ENCODE results near the gene MGAT5. TPM values are rescaled to one million over a fixed set of nuclear protein-coding genes. Genes with fewer than 3 reads are reported as not detected.

Gene MGAT5
- total RNA-seq, 2 donors from 2014 or later, result 61.7 to 63.2 TPM

DNA sequence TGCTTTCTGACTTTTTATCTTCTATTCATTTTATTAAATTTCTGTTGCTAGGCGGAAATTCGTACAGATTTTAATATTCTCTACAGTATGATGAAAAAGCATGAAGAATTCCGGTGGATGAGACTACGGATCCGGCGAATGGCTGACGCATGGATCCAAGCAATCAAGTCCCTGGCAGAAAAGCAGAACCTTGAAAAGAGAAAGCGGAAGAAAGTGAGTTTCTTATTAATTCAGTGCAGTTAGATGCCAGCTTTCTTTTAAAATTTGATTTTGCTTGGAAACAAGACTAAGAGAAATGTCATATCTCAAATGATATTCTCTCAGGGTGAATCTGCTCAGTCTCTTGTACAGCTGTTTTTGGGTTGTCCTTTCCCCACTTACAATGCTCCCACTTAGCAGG, 84.3 kb downstream of the MGAT5 start:
- no peak for DNase-seq
- no peaks in the 10 kb centered on the region for H3K27me3 ChIP-seq
- TF ChIP-seq, protein P1, sequence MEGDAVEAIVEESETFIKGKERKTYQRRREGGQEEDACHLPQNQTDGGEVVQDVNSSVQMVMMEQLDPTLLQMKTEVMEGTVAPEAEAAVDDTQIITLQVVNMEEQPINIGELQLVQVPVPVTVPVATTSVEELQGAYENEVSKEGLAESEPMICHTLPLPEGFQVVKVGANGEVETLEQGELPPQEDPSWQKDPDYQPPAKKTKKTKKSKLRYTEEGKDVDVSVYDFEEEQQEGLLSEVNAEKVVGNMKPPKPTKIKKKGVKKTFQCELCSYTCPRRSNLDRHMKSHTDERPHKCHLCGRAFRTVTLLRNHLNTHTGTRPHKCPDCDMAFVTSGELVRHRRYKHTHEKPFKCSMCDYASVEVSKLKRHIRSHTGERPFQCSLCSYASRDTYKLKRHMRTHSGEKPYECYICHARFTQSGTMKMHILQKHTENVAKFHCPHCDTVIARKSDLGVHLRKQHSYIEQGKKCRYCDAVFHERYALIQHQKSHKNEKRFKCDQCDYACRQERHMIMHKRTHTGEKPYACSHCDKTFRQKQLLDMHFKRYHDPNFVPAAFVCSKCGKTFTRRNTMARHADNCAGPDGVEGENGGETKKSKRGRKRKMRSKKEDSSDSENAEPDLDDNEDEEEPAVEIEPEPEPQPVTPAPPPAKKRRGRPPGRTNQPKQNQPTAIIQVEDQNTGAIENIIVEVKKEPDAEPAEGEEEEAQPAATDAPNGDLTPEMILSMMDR (IDR thresholded peaks at IDR 0.05), result no peak
- H3K9me3 ChIP-seq, result no peaks in the 10 kb centered on the region
- H3K4me1 ChIP-seq, result no peaks in the 10 kb centered on the region
- H3K4me3 ChIP-seq, result no peak overlapping the region
- H3K27ac ChIP-seq, result no peak overlapping the region
- H3K9ac ChIP-seq (ENCODE audit: low read depth in 2 of 2, low read length in 2 of 2), result no peak overlapping the region
- no peaks in the 10 kb centered on the region for H3K36me3 ChIP-seq
- intact Hi-C loops (cut with DNase I), result no loop called here

DNA sequence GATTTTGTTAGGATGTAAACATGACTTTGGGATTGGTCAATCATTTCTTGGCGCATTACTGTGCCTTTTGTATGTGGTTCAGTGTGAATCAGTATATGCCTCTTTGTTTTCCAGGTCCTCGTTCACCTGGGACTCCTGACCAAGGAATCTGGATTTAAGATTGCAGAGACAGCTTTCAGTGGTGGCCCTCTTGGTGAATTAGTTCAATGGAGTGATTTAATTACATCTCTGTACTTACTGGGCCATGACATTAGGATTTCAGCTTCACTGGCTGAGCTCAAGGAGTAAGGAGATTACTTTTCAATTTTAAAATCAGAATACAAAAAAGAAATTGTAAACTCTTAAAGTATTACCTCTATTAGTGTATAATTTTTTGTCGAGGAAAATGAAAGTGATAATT, 87.6 kb downstream of the MGAT5 start:
- Histone ChIP-seq H3K4me3 (no peak overlapping the region), H3K27me3 (no peaks in the 10 kb centered on the region), H3K9me3 (no peaks in the 10 kb centered on the region), H3K4me1 (no peaks in the 10 kb centered on the region), H3K27ac (no peak overlapping the region), H3K9ac (ENCODE audit: low read depth in 2 of 2, low read length in 2 of 2) (no peak overlapping the region), H3K36me3 (no peaks in the 10 kb centered on the region)
- intact Hi-C loops (cut with DNase I), result no loop called here
- no peak for DNase-seq
- TF ChIP-seq, protein P1 (IDR thresholded peaks at IDR 0.05), result no peak

DNA sequence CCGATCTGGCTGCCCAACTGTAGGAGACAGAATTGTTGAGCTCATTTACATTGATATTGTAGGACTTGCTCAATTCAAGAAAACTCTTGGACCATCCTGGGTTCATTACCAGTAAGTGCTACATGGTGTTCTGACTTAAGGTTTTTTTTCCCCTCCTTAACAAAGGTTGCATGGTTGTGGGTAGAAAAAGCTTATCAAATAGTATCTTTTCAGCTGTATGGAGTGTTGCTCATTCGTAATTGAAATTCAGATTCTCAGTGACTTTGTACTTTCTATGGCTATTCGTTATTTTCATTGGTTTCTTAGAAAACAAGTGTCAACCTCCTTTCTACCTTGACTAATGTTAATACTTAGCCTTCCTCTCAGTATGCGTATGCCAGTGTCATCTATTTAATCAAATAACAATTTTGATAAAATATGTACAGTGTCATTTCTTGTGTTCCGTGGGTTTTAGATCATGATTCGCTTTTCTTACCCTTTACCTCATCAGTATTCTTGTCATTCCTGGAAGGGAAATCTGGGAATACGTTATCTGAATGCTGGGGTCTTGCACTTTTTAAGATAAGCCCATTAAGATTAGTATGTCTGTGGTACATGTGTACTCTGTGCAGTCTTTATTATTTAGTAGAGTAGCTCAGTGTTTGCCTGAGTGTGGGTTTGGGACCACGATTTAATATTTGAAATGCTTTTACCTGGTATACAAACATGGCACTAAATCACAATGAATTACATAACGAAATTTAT, 91.3 kb downstream of the MGAT5 start:
- H3K4me1 ChIP-seq, result no peaks in the 10 kb centered on the region
- intact Hi-C loops (cut with DNase I), result no loop called here
- no peaks in the 10 kb centered on the region for H3K27me3 ChIP-seq
- no peak overlapping the region for H3K9ac ChIP-seq (ENCODE audit: low read depth in 2 of 2, low read length in 2 of 2)
- TF ChIP-seq, protein P1 (IDR thresholded peaks at IDR 0.05), result no peak
- DNase-seq, result no peak
- H3K27ac ChIP-seq, result no peak overlapping the region
- H3K9me3 ChIP-seq, result no peaks in the 10 kb centered on the region
- H3K36me3 ChIP-seq, result no peaks in the 10 kb centered on the region
- H3K4me3 ChIP-seq, result no peak overlapping the region

DNA sequence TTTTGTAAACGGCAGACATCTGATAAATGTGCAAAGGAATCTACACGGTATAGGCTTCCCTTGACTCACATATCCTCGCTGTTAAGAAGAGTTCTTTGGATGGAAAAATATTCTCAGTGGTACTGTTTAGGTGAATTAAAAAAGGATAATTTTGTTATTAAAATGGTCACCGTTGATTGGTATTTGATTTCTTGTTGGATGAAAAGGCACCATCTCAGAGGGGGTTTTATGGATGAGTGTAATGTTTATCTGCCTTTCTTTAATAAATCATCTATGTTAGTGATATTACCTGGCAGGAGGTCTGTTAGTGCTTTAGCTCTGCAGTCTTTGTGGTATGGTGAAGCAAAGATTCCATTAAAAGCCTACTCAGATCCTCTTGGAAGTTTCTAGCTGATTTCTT, 92.3 kb downstream of the MGAT5 start:
- Histone ChIP-seq H3K36me3 (no peaks in the 10 kb centered on the region), H3K4me3 (no peak overlapping the region), H3K4me1 (no peaks in the 10 kb centered on the region), H3K27me3 (no peaks in the 10 kb centered on the region), H3K27ac (no peak overlapping the region), H3K9me3 (no peaks in the 10 kb centered on the region), H3K9ac (ENCODE audit: low read depth in 2 of 2, low read length in 2 of 2) (no peak overlapping the region)
- intact Hi-C loops (cut with DNase I), result no loop called here
- TF ChIP-seq, protein P1 (IDR thresholded peaks at IDR 0.05), result no peak
- no peak for DNase-seq

DNA sequence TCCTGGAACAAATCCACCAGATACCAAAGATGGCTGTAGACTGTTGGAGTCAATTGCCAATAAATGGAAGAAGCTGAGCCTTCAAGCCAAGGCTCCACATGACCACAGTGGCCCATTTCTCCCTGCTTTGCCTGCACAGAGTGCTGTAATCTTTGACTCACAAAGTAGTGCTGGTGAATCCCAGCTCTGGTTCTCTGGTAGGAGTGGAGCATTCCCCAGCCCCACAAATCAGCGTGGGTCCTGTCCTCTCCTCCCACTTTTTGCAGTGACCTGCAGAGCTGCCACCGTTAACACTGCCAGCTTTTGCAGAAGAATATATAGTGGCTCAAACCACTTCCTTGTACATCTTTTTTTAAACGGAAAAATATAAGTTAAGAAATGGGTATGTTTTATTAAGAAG, 93.9 kb downstream of the MGAT5 start:
- H3K36me3 ChIP-seq, result no peaks in the 10 kb centered on the region
- intact Hi-C loops (cut with DNase I), result no loop called here
- H3K27ac ChIP-seq, result no peak overlapping the region
- H3K4me1 ChIP-seq, result no peaks in the 10 kb centered on the region
- H3K9ac ChIP-seq (ENCODE audit: low read depth in 2 of 2, low read length in 2 of 2), result no peak overlapping the region
- no peak overlapping the region for H3K4me3 ChIP-seq
- TF ChIP-seq, protein P1 (IDR thresholded peaks at IDR 0.05), result no peak
- DNase-seq, result no peak
- H3K27me3 ChIP-seq, result no peaks in the 10 kb centered on the region
- no peaks in the 10 kb centered on the region for H3K9me3 ChIP-seq
